Endothelial cell (in vitro differentiated cells): ENCODE results near the gene YDJC. TPM values are rescaled to one million over a fixed set of nuclear protein-coding genes. Genes with fewer than 3 reads are reported as not detected.
A peak's percentile ranks its signal among the peaks of the same experiment; 100 is the strongest.
"Not testable (repeated sequence)": the region's sequence is repeated elsewhere in the genome, so short reads cannot be mapped to it uniquely, and the experiment has no call there.

Source experiments
- DNase-seq: peaks from one replicate; pipeline ENCODE4 v3.0.0; 2021; ENCODE audit warnings: low spot score
- H3K27ac Mint-ChIP-seq: one replicate; pipeline ENCODE4 v1.8.0; 2021; ENCODE audit warnings: mixed read lengths, inconsistent platforms; ENCODE audit not compliant: unreplicated experiment
- H3K27me3 Mint-ChIP-seq: one replicate; pipeline ENCODE4 v1.8.0; 2021; ENCODE audit warnings: mild to moderate bottlenecking, moderate library complexity, mixed read lengths, inconsistent platforms; ENCODE audit not compliant: unreplicated experiment
- H3K36me3 Mint-ChIP-seq: one replicate; pipeline ENCODE4 v1.8.0; 2021; ENCODE audit warnings: mild to moderate bottlenecking, low read depth, mixed read lengths, inconsistent platforms; ENCODE audit not compliant: unreplicated experiment
- H3K4me1 Mint-ChIP-seq: one replicate; pipeline ENCODE4 v1.8.0; 2021; ENCODE audit warnings: mild to moderate bottlenecking, mixed read lengths, inconsistent platforms; ENCODE audit not compliant: unreplicated experiment
- H3K4me3 Mint-ChIP-seq: one replicate; pipeline ENCODE4 v1.8.0; 2021; ENCODE audit warnings: mild to moderate bottlenecking, mixed read lengths, inconsistent platforms; ENCODE audit not compliant: unreplicated experiment
- H3K9me3 Mint-ChIP-seq: one replicate; pipeline ENCODE4 v1.8.0; 2021; ENCODE audit warnings: mixed read lengths, inconsistent platforms; ENCODE audit not compliant: unreplicated experiment
- total RNA-seq: library from RNA; stranded (reverse); fragmentation: NEBNext Ultra II Directional; extraction: Animal tissue kit (Norgen Biotek cat#: 25700); gene quantifications from one replicate; pipeline ENCODE4 v1.2.1, GENCODE V29; 2021; ENCODE audit not compliant: unreplicated experiment
- TF ChIP-seq, protein P1 (sequence below): fragments of 200-600 bp; sonication (generic); IDR thresholded peaks from one replicate; pipeline ENCODE4 v1.5.0; 2021; ENCODE audit warnings: antibody characterized with exemption; ENCODE audit not compliant: unreplicated experiment

The YDJC gene
- total RNA-seq, 1 donor from 2014 or later: 11.2 TPM

DNA sequence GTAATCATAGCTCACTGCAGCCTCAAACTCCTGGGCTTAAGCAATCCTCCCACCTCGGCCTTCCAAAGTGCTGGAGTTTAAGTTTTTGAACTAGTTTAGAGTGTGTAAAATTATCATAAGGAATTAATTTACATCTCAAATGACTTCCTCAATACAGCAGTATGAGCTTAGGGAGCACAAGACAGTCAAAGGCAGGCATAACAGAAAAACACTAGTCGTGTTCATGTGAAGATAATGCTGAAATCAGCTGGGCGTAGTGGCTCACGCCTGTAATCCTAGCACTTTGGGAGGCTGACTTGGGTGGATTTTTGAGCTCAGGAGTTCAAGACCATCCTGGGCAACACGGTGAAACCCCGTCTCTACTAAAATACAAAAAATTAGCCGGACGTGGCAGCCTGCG, 25.8 kb downstream of the YDJC start:
- Mint-ChIP-seq H3K4me3 (no peak overlapping the region), H3K4me1 (peaks cover 16% of the 10 kb centered on the region), H3K9me3 (no peaks in the 10 kb centered on the region), H3K27ac (no peak overlapping the region), H3K27me3 (peaks cover 5% of the 10 kb centered on the region), H3K36me3 (peaks cover 4% of the 10 kb centered on the region)
- TF ChIP-seq, protein P1, sequence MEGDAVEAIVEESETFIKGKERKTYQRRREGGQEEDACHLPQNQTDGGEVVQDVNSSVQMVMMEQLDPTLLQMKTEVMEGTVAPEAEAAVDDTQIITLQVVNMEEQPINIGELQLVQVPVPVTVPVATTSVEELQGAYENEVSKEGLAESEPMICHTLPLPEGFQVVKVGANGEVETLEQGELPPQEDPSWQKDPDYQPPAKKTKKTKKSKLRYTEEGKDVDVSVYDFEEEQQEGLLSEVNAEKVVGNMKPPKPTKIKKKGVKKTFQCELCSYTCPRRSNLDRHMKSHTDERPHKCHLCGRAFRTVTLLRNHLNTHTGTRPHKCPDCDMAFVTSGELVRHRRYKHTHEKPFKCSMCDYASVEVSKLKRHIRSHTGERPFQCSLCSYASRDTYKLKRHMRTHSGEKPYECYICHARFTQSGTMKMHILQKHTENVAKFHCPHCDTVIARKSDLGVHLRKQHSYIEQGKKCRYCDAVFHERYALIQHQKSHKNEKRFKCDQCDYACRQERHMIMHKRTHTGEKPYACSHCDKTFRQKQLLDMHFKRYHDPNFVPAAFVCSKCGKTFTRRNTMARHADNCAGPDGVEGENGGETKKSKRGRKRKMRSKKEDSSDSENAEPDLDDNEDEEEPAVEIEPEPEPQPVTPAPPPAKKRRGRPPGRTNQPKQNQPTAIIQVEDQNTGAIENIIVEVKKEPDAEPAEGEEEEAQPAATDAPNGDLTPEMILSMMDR: no peak
- no peak for DNase-seq

DNA sequence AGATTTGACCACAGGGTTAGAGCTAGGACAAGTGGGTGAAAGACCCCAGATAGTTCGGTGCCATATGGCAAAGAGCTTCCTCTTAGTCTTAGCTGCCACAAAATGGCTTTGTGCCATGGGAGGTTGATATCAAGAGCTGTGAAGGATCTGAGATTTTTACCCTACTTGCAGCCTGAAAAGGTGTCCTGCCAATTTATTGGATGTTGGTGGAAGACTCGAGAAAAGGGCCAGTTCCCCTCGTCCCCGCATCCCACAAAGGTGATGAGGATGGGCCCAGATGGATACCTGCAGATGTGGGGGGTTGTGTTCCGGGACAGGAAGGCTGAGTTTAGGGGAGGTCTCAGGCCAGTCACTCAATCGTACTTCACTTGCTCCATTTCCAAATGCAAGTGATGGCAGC, 27.2 kb downstream of the YDJC start:
- Mint-ChIP-seq H3K36me3 (peaks cover 4% of the 10 kb centered on the region), H3K4me3 (no peak overlapping the region), H3K27ac (peak overlapping the region; percentile 58), H3K9me3 (no peaks in the 10 kb centered on the region), H3K27me3 (peaks cover 5% of the 10 kb centered on the region), H3K4me1 (peaks cover 22% of the 10 kb centered on the region)
- no peak for DNase-seq
- TF ChIP-seq, protein P1: no peak

DNA sequence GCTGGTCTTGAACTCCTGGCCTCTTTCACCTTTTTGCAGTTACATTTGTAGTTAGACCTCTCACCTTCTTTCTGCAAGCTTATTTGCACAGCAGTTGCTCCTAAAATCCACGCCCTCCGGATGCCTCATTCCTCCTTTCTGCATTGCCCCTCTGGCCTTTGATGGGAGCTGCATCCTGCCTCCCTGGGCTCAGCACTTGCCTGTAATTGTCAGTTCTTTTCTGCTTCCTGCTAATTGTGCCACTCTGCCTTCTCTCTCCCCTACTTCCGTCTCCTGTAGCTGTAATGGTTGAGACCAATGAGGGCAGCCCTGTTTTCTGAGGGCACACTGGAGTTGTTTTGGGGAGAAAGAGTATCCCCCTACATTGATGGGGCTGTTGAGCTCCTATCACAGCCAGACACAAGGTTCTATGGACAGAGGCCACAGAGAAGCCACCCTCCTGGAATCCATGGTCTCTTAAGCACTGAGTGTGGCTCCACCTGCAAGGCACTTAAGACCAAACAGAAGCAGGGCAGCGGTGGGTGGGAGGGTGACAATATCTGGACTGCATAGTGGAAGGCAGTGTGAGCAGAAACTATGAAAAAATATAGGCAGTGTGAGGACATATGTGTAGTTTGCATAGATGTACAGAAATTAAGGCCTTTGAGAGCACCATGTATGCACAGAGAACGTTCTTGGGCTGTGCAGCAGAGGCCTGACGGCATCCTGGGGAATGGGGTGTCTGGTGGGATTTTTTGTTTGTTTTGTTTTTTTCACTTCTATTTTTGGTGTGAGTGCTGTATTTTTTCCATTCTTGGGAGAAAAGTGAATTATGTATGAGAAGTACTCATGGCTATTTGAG, 30.5 kb downstream of the YDJC start:
- DNase-seq: peak; percentile 18
- TF ChIP-seq, protein P1: no peak
- Mint-ChIP-seq H3K36me3 (peaks cover 18% of the 10 kb centered on the region), H3K27me3 (peaks cover 5% of the 10 kb centered on the region), H3K9me3 (no peaks in the 10 kb centered on the region), H3K4me3 (peak overlapping the region; percentile 62), H3K4me1 (peaks cover 22% of the 10 kb centered on the region), H3K27ac (peak overlapping the region; percentile 85)

DNA sequence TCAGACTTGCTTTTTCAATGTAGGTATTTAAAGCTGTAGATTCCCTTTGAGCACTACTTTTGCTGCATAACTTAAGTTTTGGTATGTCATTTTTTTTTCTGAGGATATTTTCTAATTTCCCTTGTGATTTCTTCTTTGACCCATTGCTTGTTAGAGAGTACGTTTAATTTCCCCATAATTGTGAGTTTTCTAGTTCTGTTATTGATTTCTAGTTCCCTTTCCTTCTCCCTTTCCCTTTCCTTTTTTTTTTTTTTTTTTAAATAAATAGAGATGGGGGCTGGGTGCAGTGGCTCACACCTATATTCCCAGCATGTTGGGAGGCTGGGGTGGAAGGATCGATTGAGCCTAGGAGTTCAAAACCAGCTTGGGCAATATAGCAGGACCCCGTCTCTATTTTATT, 31.5 kb downstream of the YDJC start:
- DNase-seq: no peak
- Mint-ChIP-seq H3K9me3 (no peaks in the 10 kb centered on the region), H3K36me3 (peaks cover 28% of the 10 kb centered on the region), H3K4me3 (peak overlapping the region; percentile 21), H3K4me1 (peaks cover 32% of the 10 kb centered on the region), H3K27me3 (peaks cover 7% of the 10 kb centered on the region), H3K27ac (peak overlapping the region; percentile 50)
- TF ChIP-seq, protein P1: no peak

DNA sequence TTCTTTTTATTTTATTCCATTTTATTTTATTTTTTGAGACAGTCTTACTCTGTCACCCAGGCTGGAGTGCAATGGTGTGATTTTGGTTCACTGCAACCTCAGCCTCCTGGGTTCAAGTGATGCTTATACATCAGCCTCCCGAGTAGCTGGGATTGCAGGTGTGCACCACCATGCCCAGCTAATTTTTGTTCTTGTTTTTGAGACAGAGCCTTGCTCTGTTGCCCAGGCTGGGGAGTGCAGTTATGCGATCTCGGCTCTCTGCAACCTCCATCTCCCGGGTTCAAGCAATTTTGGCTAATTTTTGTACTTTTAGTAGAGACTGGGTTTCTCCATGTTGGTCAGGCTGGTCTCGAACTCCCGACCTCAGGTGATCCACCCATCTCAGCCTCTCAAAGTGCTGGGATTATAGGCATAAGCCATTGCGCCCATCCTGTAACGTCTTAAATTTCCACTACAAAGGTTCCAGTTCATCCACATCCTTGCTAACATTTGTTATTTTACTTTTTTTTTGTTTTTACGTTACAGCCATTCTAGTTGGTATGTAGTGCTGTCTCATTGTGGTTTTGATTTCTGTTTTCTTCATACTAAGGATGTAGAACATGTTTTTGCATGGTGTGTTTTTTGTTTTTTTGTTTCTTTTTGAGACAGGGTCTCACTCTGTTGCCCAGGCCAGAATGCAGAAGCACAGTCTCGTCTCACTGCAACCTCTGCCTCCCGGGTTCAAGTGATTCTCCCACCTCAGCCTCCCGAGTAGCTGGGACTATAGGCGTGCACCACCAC, 33.3 kb downstream of the YDJC start:
- H3K4me3 Mint-ChIP-seq, H3K9me3 Mint-ChIP-seq, H3K27me3 Mint-ChIP-seq, H3K27ac Mint-ChIP-seq, DNase-seq: not testable (repeated sequence)
- Mint-ChIP-seq H3K4me1 (peaks cover 49% of the 10 kb centered on the region), H3K36me3 (peaks cover 28% of the 10 kb centered on the region)
